ENCODE data around the gene DCAF11. TPM values are rescaled to one million over a fixed set of nuclear protein-coding genes. Genes with fewer than 3 reads are reported as not detected.

DCAF11 gene
- polyA plus RNA-seq, 3 donors: 45.6 to 56.6 (median 48.8) TPM

DNA sequence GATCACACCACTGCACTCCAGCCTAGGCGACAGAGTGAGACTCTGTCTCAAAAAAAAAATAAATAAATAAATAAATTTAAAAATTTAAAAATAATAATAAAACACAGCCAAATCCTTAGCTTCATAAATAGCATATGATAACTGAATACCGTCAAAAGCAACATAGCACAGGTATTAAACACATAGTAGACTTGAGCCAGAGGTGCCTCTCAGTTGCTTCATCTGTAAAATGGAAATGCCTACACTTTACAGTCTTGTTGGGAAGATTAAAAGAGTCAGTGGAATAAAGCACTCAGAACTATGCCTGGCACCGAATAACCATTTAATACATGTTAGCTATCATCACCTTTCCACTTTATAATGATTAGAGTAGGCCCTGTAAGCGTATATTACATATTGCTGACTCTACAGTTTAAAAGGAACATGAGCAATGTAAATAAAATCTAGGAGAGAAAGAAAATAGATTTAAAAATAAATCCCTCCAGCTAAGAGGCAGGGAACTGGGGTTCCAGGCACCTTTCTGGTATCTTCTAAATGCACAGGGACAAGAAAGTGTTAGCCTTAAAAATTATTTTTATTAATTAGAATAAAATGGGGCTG is 7.8 kb upstream of the DCAF11 start:
- no peaks in the 10 kb centered on the region for H3K79me2 ChIP-seq (ENCODE audit: insufficient read depth, low read length)
- no peak overlapping the region for H3K4me2 ChIP-seq (replicated peaks; ENCODE audit: extremely low read depth, low read length, poor library complexity, severe bottlenecking)
- no CpG with 5 or more reads among the region's 4 CpGs for WGBS (ENCODE audit: insufficient coverage)
- Mint-ChIP-seq H3K27me3 (ENCODE audit: low read depth in 3 of 3) (peaks cover 0 to 1% (median 0%) of the 10 kb centered on the region in 3 donors), H3K4me1 (peaks cover 12% of the 10 kb centered on the region), H3K9me3 (peaks cover 0 to 7% (median 2%) of the 10 kb centered on the region in 7 donors), H3K36me3 (peaks cover 30 to 32% of the 10 kb centered on the region in 2 donors), H3K4me3 (no peak overlapping the region), H3K27ac (no peak overlapping the region)
- no peaks in the 10 kb centered on the region for H4K20me1 ChIP-seq (ENCODE audit: insufficient read depth, low read length)
- TF ChIP-seq, protein P1, sequence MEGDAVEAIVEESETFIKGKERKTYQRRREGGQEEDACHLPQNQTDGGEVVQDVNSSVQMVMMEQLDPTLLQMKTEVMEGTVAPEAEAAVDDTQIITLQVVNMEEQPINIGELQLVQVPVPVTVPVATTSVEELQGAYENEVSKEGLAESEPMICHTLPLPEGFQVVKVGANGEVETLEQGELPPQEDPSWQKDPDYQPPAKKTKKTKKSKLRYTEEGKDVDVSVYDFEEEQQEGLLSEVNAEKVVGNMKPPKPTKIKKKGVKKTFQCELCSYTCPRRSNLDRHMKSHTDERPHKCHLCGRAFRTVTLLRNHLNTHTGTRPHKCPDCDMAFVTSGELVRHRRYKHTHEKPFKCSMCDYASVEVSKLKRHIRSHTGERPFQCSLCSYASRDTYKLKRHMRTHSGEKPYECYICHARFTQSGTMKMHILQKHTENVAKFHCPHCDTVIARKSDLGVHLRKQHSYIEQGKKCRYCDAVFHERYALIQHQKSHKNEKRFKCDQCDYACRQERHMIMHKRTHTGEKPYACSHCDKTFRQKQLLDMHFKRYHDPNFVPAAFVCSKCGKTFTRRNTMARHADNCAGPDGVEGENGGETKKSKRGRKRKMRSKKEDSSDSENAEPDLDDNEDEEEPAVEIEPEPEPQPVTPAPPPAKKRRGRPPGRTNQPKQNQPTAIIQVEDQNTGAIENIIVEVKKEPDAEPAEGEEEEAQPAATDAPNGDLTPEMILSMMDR (IDR thresholded peaks at IDR 0.05): no peak
- no peak overlapping the region for H3K27ac ChIP-seq (ENCODE audit: low read depth in 1 of 2, low read length in 2 of 2)
- H3K9me3 ChIP-seq (replicated peaks in 1 of 2; ENCODE audit: control insufficient read depth in 1 of 2, insufficient read depth in 1 of 2, low read length in 2 of 2): no peaks in the 10 kb centered on the region
- peaks cover 19 to 34% of the 10 kb centered on the region in 2 donors for H3K36me3 ChIP-seq (replicated peaks in 1 of 2; ENCODE audit: control insufficient read depth in 1 of 2, insufficient read depth in 2 of 2, low read length in 2 of 2)
- no peak overlapping the region for H3K9ac ChIP-seq (ENCODE audit: insufficient read depth, low read length, poor library complexity, severe bottlenecking)
- peaks cover 5 to 8% of the 10 kb centered on the region in 2 donors for H3K4me1 ChIP-seq (ENCODE audit: control insufficient read depth in 1 of 2, insufficient read depth in 2 of 2, low read length in 2 of 2)
- intact Hi-C loops (cut with micrococcal nuclease): loop anchor here (5.0 to 10.0 kb wide), 3 partner anchors 49 to 122 kb away; partner anchors contain the start of gene DHRS4L2 (in 1 of the 2)
- H3K27me3 ChIP-seq (ENCODE audit: control insufficient read depth in 2 of 2, insufficient read depth in 2 of 2, low read length in 2 of 2): no peaks in the 10 kb centered on the region
- H3K4me3 ChIP-seq (replicated peaks in 1 of 3; ENCODE audit: low read depth in 2 of 3, low read length in 3 of 3): no peak overlapping the region
- DNase-seq: no peak
- H2AFZ ChIP-seq (ENCODE audit: insufficient read depth, low read depth, low read length, poor library complexity, severe bottlenecking): no peak overlapping the region

DNA sequence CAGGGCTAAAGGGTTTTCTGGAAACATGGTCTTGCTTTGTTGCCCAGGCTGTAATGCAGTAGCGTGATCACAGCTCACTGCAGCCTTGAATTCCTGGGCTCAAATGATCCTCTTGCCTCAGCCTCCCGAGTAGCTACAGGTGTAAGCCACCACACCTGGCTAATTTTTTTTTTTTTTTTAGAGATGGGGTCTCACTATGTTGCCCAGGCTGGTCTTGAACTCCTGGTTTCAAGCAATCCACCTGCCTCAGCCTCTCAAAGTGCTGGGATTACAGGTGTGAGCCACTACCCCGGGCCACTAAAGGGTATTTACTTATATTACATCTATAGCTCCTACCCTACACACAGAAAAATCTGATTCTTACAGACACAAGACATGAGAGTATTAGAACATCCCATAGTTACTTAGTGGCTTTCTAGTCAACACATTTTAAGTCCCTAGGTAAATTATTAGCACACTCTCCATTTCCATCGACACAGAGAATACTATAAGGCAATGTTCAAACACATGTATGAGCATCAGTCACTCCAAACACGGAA is 6.2 kb upstream of the DCAF11 start:
- no peaks in the 10 kb centered on the region for H4K20me1 ChIP-seq (ENCODE audit: insufficient read depth, low read length)
- TF ChIP-seq, protein P1 (IDR thresholded peaks at IDR 0.05): no peak
- Mint-ChIP-seq H3K27ac (peak overlapping the region in 6 of 7 donors; percentile 47 to 87 (median 76)), H3K36me3 (peaks cover 17 to 19% of the 10 kb centered on the region in 2 donors), H3K27me3 (ENCODE audit: low read depth in 3 of 3) (peaks cover 0 to 1% (median 0%) of the 10 kb centered on the region in 3 donors), H3K4me1 (peaks cover 12% of the 10 kb centered on the region), H3K4me3 (peak overlapping the region in 1 of 2 donors; percentile 68), H3K9me3 (peaks cover 0 to 4% (median 1%) of the 10 kb centered on the region in 7 donors)
- no peaks in the 10 kb centered on the region for H3K79me2 ChIP-seq (ENCODE audit: insufficient read depth, low read length)
- H2AFZ ChIP-seq (ENCODE audit: insufficient read depth, low read depth, low read length, poor library complexity, severe bottlenecking): peak overlapping the region; percentile 67
- no peaks in the 10 kb centered on the region for H3K9me3 ChIP-seq (replicated peaks in 1 of 2; ENCODE audit: control insufficient read depth in 1 of 2, insufficient read depth in 1 of 2, low read length in 2 of 2)
- H3K27me3 ChIP-seq (ENCODE audit: control insufficient read depth in 2 of 2, insufficient read depth in 2 of 2, low read length in 2 of 2): no peaks in the 10 kb centered on the region
- no peak overlapping the region for H3K9ac ChIP-seq (ENCODE audit: insufficient read depth, low read length, poor library complexity, severe bottlenecking)
- peaks cover 7 to 12% of the 10 kb centered on the region in 2 donors for H3K4me1 ChIP-seq (ENCODE audit: control insufficient read depth in 1 of 2, insufficient read depth in 2 of 2, low read length in 2 of 2)
- no peak for DNase-seq
- no peak overlapping the region for H3K4me2 ChIP-seq (replicated peaks; ENCODE audit: extremely low read depth, low read length, poor library complexity, severe bottlenecking)
- intact Hi-C loops (cut with micrococcal nuclease): loop anchor here (2.0 to 10.0 kb wide), 4 partner anchors 14 to 124 kb away; partner anchors contain the start of genes DHRS4L2 (in 1 of the 2) and PCK2 (in 1 of the 2)
- WGBS (ENCODE audit: insufficient coverage): 100% methylated on average over 1 of the region's 5 CpGs
- H3K27ac ChIP-seq (ENCODE audit: low read depth in 1 of 2, low read length in 2 of 2): peak overlapping the region in 1 of 2 donors; percentile 54
- no peak overlapping the region for H3K4me3 ChIP-seq (replicated peaks in 1 of 3; ENCODE audit: low read depth in 2 of 3, low read length in 3 of 3)
- H3K36me3 ChIP-seq (replicated peaks in 1 of 2; ENCODE audit: control insufficient read depth in 1 of 2, insufficient read depth in 2 of 2, low read length in 2 of 2): peaks cover 8 to 19% of the 10 kb centered on the region in 2 donors
